IMR-90 (cell line): ENCODE results near the gene ADGRG3. TPM values are rescaled to one million over a fixed set of nuclear protein-coding genes. Genes with fewer than 3 reads are reported as not detected.

ENCODE experiments used
- ATAC-seq: fragments of 200-7000 bp; cut with Tn5 transposase; 2 replicates; pipeline ENCODE4 v1.9.1; 2020; ENCODE audit warnings: low read depth, mild to moderate bottlenecking, moderate library complexity
- BruUV-seq: library from RNA; stranded (reverse); fragments of 400-500 nt; replicated peaks from 2 replicates; lab custom pipeline; 2021; lab: Mats Ljungman, UMichigan
- CTCF ChIA-PET: fragments of 300-600 bp; formaldehyde crosslinking; extraction: SDS; loops from one replicate; lab custom pipeline; 2021; ENCODE audit warnings: antibody characterized with exemption; lab: Yijun Ruan, JAX
- POLR2A ChIA-PET: fragments of 300-600 bp; sonication (Branson Sonifier 250); formaldehyde crosslinking; loops from one replicate; lab custom pipeline; 2022; ENCODE audit warnings: antibody characterized with exemption; ENCODE audit not compliant: unreplicated experiment; lab: Charles Lee
- DNase-seq: peaks from one replicate; pipeline ENCODE4 v3.0.0; 2013
- H2AFZ ChIP-seq: replicated peaks from 2 replicates; pipeline ENCODE3; 2013; ENCODE audit warnings: low read length, mild to moderate bottlenecking; ENCODE audit not compliant: poor library complexity
- H2AK5ac ChIP-seq: 2 replicates; pipeline ENCODE4 v1.6.1; 2013; ENCODE audit warnings: low read depth, low read length, inconsistent platforms
- H2AK9ac ChIP-seq: replicated peaks from 2 replicates; pipeline ENCODE3; 2013; ENCODE audit warnings: mild to moderate bottlenecking, low read depth, low read length, moderate library complexity; ENCODE audit not compliant: poor library complexity
- H2BK120ac ChIP-seq: 2 replicates; pipeline ENCODE4 v1.6.1; 2013; ENCODE audit warnings: low read depth, low read length, inconsistent platforms
- H2BK15ac ChIP-seq: 3 replicates; pipeline ENCODE4 v1.6.1; 2013; ENCODE audit warnings: low read depth, low read length, inconsistent platforms
- H2BK20ac ChIP-seq: 2 replicates; pipeline ENCODE4 v1.6.1; 2013; ENCODE audit warnings: low read depth, mild to moderate bottlenecking, inconsistent platforms, low read length, moderate library complexity
- H2BK5ac ChIP-seq: 2 replicates; pipeline ENCODE4 v1.6.1; 2013; ENCODE audit warnings: mild to moderate bottlenecking, low read depth, low read length, inconsistent platforms; ENCODE audit not compliant: poor library complexity, severe bottlenecking
- H3K14ac ChIP-seq: replicated peaks from 2 replicates; pipeline ENCODE4 v1.6.1; 2013; ENCODE audit warnings: low read depth, low read length, inconsistent platforms
- H3K18ac ChIP-seq: 2 replicates; pipeline ENCODE4 v1.6.1; 2013; ENCODE audit warnings: low read depth, low read length, control low read depth
- H3K23ac ChIP-seq: 2 replicates; pipeline ENCODE4 v1.6.1; 2013; ENCODE audit warnings: low read depth, low read length, inconsistent platforms
- H3K27ac ChIP-seq: 2 replicates; pipeline ENCODE4 v1.5.1; 2013; ENCODE audit warnings: mild to moderate bottlenecking, control low read depth, low read length; ENCODE audit not compliant: insufficient read depth
- H3K27me3 ChIP-seq: 2 replicates; pipeline ENCODE4 v1.6.1; 2013; ENCODE audit warnings: low read length; ENCODE audit not compliant: control insufficient read depth, insufficient read depth
- H3K36me3 ChIP-seq: 2 replicates; pipeline ENCODE4 v1.6.1; 2013; ENCODE audit warnings: low read length, mixed read lengths; ENCODE audit not compliant: control insufficient read depth, insufficient read depth
- H3K4ac ChIP-seq: 2 replicates; pipeline ENCODE4 v1.6.1; 2013; ENCODE audit warnings: low read depth, low read length, inconsistent platforms
- H3K4me1 ChIP-seq: 2 replicates; pipeline ENCODE4 v1.6.1; 2013; ENCODE audit warnings: low read length, mixed read lengths; ENCODE audit not compliant: control insufficient read depth, insufficient read depth
- H3K4me2 ChIP-seq: 2 replicates; pipeline ENCODE4 v1.6.1; 2013; ENCODE audit warnings: low read depth, mild to moderate bottlenecking, control low read depth, low read length, moderate library complexity
- H3K4me3 ChIP-seq: 2 replicates; pipeline ENCODE4 v1.5.1; 2013; ENCODE audit warnings: low read depth, mild to moderate bottlenecking, control low read depth, low read length, moderate library complexity; ENCODE audit not compliant: insufficient read depth
- H3K56ac ChIP-seq: 2 replicates; pipeline ENCODE4 v1.6.1; 2013; ENCODE audit warnings: low read length, inconsistent platforms; ENCODE audit not compliant: insufficient read depth; ENCODE audit errors: extremely low read depth
- H3K79me1 ChIP-seq, 2 experiments: 2 replicates each; pipeline ENCODE4 v1.6.1; 2013; ENCODE audit warnings: low read length in 2 of 2, inconsistent platforms in 1 of 2, low read depth in 1 of 2
- H3K9ac ChIP-seq: 2 replicates; pipeline ENCODE4 v1.6.1; 2013; ENCODE audit warnings: low read depth, low read length, control low read depth
- H3K9me1 ChIP-seq: 2 replicates; pipeline ENCODE4 v1.6.1; 2013; ENCODE audit warnings: low read length, inconsistent platforms; ENCODE audit not compliant: insufficient read depth
- H3K9me3 ChIP-seq: 2 replicates; pipeline ENCODE4 v1.6.1; 2013; ENCODE audit warnings: low read length; ENCODE audit not compliant: control insufficient read depth, insufficient read depth
- H4K20me1 ChIP-seq: 2 replicates; pipeline ENCODE4 v1.6.1; 2013; ENCODE audit warnings: low read length, inconsistent platforms; ENCODE audit not compliant: insufficient read depth
- H4K5ac ChIP-seq: 2 replicates; pipeline ENCODE4 v1.6.1; 2013; ENCODE audit warnings: mild to moderate bottlenecking, low read depth, low read length, control low read depth
- H4K8ac ChIP-seq, 2 experiments: 2 replicates each; pipeline ENCODE4 v1.6.1; 2013; ENCODE audit warnings: low read depth in 2 of 2, low read length in 2 of 2, control low read depth in 1 of 2, inconsistent platforms in 1 of 2
- H4K91ac ChIP-seq: 2 replicates; pipeline ENCODE4 v1.6.1; 2013; ENCODE audit warnings: low read depth, low read length, inconsistent platforms; ENCODE audit not compliant: insufficient read depth
- BHLHE40 ChIP-seq: fragments of 150-350 bp; IDR thresholded peaks from 2 replicates; pipeline ENCODE4 v1.6.1; 2016; ENCODE audit warnings: mild to moderate bottlenecking, low read depth, low read length
- ELK1 ChIP-seq: fragments of 150-350 bp; IDR thresholded peaks from 2 replicates; pipeline ENCODE4 v1.6.1; 2016; ENCODE audit warnings: low read depth, mild to moderate bottlenecking, low read length, moderate library complexity, borderline replicate concordance
- MXI1 ChIP-seq: IDR thresholded peaks from 2 replicates; pipeline ENCODE4 v1.6.1; 2012; ENCODE audit warnings: low read depth, mild to moderate bottlenecking, low read length, moderate library complexity, borderline replicate concordance
- NFE2L2 ChIP-seq: fragments of 150-350 bp; IDR thresholded peaks from 2 replicates; pipeline ENCODE4 v1.6.1; 2016; ENCODE audit warnings: low read depth, mild to moderate bottlenecking, low read length
- RAD21 ChIP-seq: IDR thresholded peaks from 2 replicates; pipeline ENCODE4 v1.6.1; 2012; ENCODE audit warnings: low read length, improper control_type of control experiment
- RFX5 ChIP-seq: IDR thresholded peaks from 2 replicates; pipeline ENCODE4 v1.8.0; 2012; ENCODE audit warnings: low read depth, mild to moderate bottlenecking, low read length, moderate library complexity
- SMC3 ChIP-seq: fragments of 150-350 bp; IDR thresholded peaks from 2 replicates; pipeline ENCODE4 v1.6.1; 2016; ENCODE audit warnings: low read depth, mild to moderate bottlenecking, antibody characterized with exemption, low read length, moderate library complexity
- WGBS, 2 experiments: methylation state at CpG; one replicate each; pipeline versions ENCODE4 v1.1.5 to v1.1.7; 2013; ENCODE audit warnings: missing lambda C conversion rate in 2 of 2; ENCODE audit not compliant: insufficient read length in 1 of 2; ENCODE audit errors: extremely low coverage in 2 of 2; 5-methylcytosine and 5-hydroxymethylcytosine counted together
- dilution Hi-C: fragments of 300-500 bp; cut with HindIII; formaldehyde crosslinking; loops from one replicate; pipeline ENCODE4 v1.14.3; 2018; ENCODE audit warnings: low sequenced_read_pairs; ENCODE audit not compliant: unreplicated experiment
- in situ Hi-C: fragments of 300-500 bp; cut with MboI; formaldehyde crosslinking; loops from 3 replicates; pipeline ENCODE4 v1.14.3; 2019; ENCODE audit warnings: low sequenced_read_pairs, inconsistent platforms, mixed read lengths
- intact Hi-C: fragments of 100-400 bp; cut with micrococcal nuclease; formaldehyde crosslinking; loops from 2 replicates; pipeline ENCODE4 v1.10.0; 2022
- polyA plus RNA-seq, 3 experiments: library from polyadenylated mRNA; depleted of rRNA; stranded (reverse); fragments of >200 nt; gene quantifications; 2 replicates each; pipeline ENCODE4 v1.2.3, GENCODE V29; 2012; ENCODE audit warnings: low replicate concordance in 1 of 3
- total RNA-seq: library from RNA; depleted of rRNA; stranded (reverse); fragments of >200 nt; gene quantifications from 2 replicates; pipeline ENCODE4 v1.2.3, GENCODE V29; 2012

ADGRG3 gene
- total and polyA plus RNA-seq, 2 of the 4 experiments (the other 2 are of a cell fraction): not detected

DNA sequence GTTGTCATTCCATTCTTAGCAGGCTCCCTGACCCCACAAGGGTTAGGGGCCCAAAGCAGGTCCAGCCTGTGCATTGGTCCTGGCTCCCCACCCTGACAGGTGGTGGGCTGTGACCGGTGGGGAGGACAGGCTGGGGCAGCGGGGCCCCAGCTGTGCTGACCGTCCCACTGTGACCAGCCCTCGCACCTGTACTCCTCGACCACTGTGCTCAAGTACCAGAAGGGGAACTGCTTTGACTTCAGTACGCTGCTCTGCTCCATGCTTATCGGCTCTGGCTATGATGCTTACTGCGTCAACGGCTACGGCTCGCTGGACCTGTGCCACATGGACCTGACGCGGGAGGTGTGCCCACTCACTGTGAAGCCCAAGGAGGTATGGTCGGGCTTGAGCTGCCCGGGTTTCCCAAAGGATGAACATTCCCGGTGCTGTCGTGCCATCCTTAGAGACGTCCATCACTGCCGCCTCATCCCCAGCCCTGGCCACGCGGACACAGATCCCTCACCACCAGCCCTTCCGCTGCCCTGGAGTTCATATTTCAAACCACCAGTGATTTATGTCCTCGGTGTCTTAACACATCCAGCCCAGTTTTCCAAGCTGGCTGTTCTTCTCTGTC lies 33.8 kb downstream of the ADGRG3 start:
- H3K36me3 ChIP-seq: no peaks in the 10 kb centered on the region
- dilution Hi-C loops (no loop called here), intact Hi-C loops (no loop called here), in situ Hi-C loops (no loop called here)
- H2BK5ac ChIP-seq: no peak overlapping the region
- TF ChIP-seq RFX5: no peak
- no peak for TF ChIP-seq NFE2L2
- TF ChIP-seq ELK1: no peak
- no peak for TF ChIP-seq RAD21
- TF ChIP-seq MXI1: no peak
- no peak for TF ChIP-seq SMC3
- TF ChIP-seq BHLHE40: no peak
- H3K18ac ChIP-seq: no peak overlapping the region
- peaks cover 45% of the 10 kb centered on the region for H3K27me3 ChIP-seq
- H3K4me1 ChIP-seq: no peaks in the 10 kb centered on the region
- H2BK120ac ChIP-seq: no peak overlapping the region
- CTCF ChIA-PET: no interaction called here
- no peak overlapping the region for H3K56ac ChIP-seq
- H3K79me1 ChIP-seq: no peaks in the 10 kb centered on the region
- no peak overlapping the region for H4K91ac ChIP-seq
- H3K9ac ChIP-seq: no peak overlapping the region
- H3K9me1 ChIP-seq: no peaks in the 10 kb centered on the region
- no peak for DNase-seq
- no peaks in the 10 kb centered on the region for H3K9me3 ChIP-seq
- no peak overlapping the region for H3K4me3 ChIP-seq
- no peaks in the 10 kb centered on the region for H4K20me1 ChIP-seq
- 68% methylated on average over 18 of the region's 23 CpGs; no CpG with 5 or more reads in 1 of the 2 experiments for WGBS, 2 experiments
- BruUV-seq: no TSS peak
- no peak overlapping the region for H2BK15ac ChIP-seq
- no peak overlapping the region for H2AK9ac ChIP-seq
- no peak for ATAC-seq
- no peak overlapping the region for H4K8ac ChIP-seq
- H2AFZ ChIP-seq: no peak overlapping the region
- H4K5ac ChIP-seq: no peak overlapping the region
- no peak overlapping the region for H3K27ac ChIP-seq
- no peak overlapping the region for H3K4me2 ChIP-seq
- no peak overlapping the region for H2BK20ac ChIP-seq
- H3K14ac ChIP-seq: no peak overlapping the region
- no peak overlapping the region for H3K4ac ChIP-seq
- no peak overlapping the region for H2AK5ac ChIP-seq
- POLR2A ChIA-PET: no interaction called here
- H3K23ac ChIP-seq: no peak overlapping the region
